ENCODE measurements around the gene S100A12. TPM values are rescaled to one million over a fixed set of nuclear protein-coding genes. Genes with fewer than 3 reads are reported as not detected.

The S100A12 gene
- total and polyA plus RNA-seq, 9 of the 15 experiments (the other 6 are each of a cell fraction or from before 2014, with no cell fraction given): not detected

- TF ChIP-seq CCNT2 (IDR thresholded peaks at IDR 0.05; ENCODE audit: borderline replicate concordance, extremely low read depth, insufficient read length, low read depth, low read length): no peak
These were observed 11.1 kb upstream of the S100A12 start (continued) for GRCh38 chr1:153386500-153386901.

DNA sequence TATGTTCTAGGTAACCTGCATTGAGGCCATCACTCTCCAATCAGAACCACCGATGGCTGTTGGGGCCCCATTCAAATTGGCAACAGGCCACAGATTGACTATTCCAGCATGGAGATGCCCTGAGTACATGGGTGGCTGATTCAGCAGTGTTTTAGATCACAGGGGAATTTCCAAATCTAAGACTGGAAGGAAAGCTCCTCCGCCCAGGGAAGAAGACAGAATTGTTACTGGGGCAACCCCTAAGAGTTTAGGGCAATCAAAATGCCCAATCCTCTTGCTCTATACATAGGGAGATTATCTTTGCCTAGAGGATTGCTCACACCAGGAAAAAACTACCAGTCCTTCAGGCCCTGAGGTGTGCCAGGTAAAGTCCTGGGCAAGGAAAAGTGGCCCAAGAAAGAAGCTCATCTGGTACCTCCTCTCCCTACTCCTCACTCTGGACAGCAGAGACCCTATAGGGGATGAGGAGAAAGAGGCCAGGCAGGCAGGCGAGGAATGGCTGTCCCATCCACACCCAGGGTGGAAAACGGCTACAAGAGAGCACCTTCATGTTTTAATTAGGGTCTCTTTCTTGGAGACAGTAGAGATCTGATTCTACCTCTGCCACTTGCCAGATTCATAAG lies 9.6 kb upstream of the S100A12 start:
- no peak for FAIRE-seq
- no peak for ATAC-seq
- CTCF ChIA-PET (ENCODE audit: low intra/inter-chr PET ratio): interaction anchor here (0.6 kb wide), 1 partner anchor 465 kb away, joined by 4 read pairs; no protein-coding TSS in a partner anchor

More for the DNA sequence above, 9.6 kb upstream of the S100A12 start:
- Histone ChIP-seq H2AFZ (ENCODE audit: low read depth, low read length) (no peak overlapping the region), H3K27ac (ENCODE audit: extremely low read depth, low read depth, low read length) (no peak overlapping the region), H3K4me3 (no peak overlapping the region), H3K9me3 (replicated peaks; ENCODE audit: control insufficient read depth, insufficient read depth, low read depth, low read length) (peaks cover 7% of the 10 kb centered on the region; the same call in 1 of the 2 replicates), H4K20me1 (replicated peaks; ENCODE audit: control insufficient read depth, insufficient read depth, low read length) (peaks cover 3% of the 10 kb centered on the region; the same call in 1 of the 2 replicates), H3K4me1 (replicated peaks in 1 of 2; ENCODE audit: control insufficient read depth in 2 of 2, insufficient read depth in 2 of 2, low read length in 2 of 2) (0 out of 5 replicates have a peak, but pooled peaks cover 0 to 4% of the 10 kb centered on the region in 2 experiments), H3K9ac (ENCODE audit: insufficient read depth in 1 of 2, low read depth in 2 of 2, low read length in 2 of 2) (no peak overlapping the region), H3K27me3 (ENCODE audit: control insufficient read depth in 2 of 2, insufficient read depth in 2 of 2, low read length in 2 of 2) (peaks cover 0 to 15% of the 10 kb centered on the region in 2 experiments; a peak in 4 of 5 replicates), H3K9me1 (ENCODE audit: control insufficient read depth, insufficient read depth, low read length) (no peaks in the 10 kb centered on the region), H3K36me3 (ENCODE audit: control insufficient read depth, insufficient read depth, low read length) (no peaks in the 10 kb centered on the region), H3K4me2 (ENCODE audit: insufficient read depth, low read length) (no peak overlapping the region), H3K79me2 (ENCODE audit: control insufficient read depth, insufficient read depth, low read length) (no peaks in the 10 kb centered on the region)
- BruUV-seq (replicated peaks): no TSS peak
- intact Hi-C loops (cut with micrococcal nuclease) (no loop called here), in situ Hi-C loops (cut with MboI) (no loop called here)
- 0% methylated on average over 4 of the region's 4 CpGs for WGBS (ENCODE audit: insufficient coverage, low coverage, missing lambda C conversion rate)
- no peak for DNase-seq (ENCODE audit: extremely low read depth in 1 of 4, low spot score in 3 of 4)
- POLR2A ChIA-PET: interaction anchor here (0.6 to 1.8 kb wide), 3 partner anchors 11 to 1223 kb away, joined by 3 to 5 read pairs (median 3); partner anchors contain the start of gene ADAR
- TF ChIP-seq, protein P1, sequence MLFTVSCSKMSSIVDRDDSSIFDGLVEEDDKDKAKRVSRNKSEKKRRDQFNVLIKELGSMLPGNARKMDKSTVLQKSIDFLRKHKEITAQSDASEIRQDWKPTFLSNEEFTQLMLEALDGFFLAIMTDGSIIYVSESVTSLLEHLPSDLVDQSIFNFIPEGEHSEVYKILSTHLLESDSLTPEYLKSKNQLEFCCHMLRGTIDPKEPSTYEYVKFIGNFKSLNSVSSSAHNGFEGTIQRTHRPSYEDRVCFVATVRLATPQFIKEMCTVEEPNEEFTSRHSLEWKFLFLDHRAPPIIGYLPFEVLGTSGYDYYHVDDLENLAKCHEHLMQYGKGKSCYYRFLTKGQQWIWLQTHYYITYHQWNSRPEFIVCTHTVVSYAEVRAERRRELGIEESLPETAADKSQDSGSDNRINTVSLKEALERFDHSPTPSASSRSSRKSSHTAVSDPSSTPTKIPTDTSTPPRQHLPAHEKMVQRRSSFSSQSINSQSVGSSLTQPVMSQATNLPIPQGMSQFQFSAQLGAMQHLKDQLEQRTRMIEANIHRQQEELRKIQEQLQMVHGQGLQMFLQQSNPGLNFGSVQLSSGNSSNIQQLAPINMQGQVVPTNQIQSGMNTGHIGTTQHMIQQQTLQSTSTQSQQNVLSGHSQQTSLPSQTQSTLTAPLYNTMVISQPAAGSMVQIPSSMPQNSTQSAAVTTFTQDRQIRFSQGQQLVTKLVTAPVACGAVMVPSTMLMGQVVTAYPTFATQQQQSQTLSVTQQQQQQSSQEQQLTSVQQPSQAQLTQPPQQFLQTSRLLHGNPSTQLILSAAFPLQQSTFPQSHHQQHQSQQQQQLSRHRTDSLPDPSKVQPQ (CRISPR knock-in tag; IDR thresholded peaks at IDR 0.05; ENCODE audit: borderline replicate concordance): no peak
- TF ChIP-seq ZNF77 (CRISPR knock-in tag; IDR thresholded peaks at IDR 0.05): no peak
- TF ChIP-seq POLR2AphosphoS2 (IDR thresholded peaks at IDR 0.05; ENCODE audit: low read length): no peak
- no peak for TF ChIP-seq ZNF274 (IDR thresholded peaks at IDR 0.05; ENCODE audit: borderline replicate concordance, low read depth, low read length)
- TF ChIP-seq ZNF695 (CRISPR knock-in tag; IDR thresholded peaks at IDR 0.05): no peak
- no peak for TF ChIP-seq NELFE (IDR thresholded peaks at IDR 0.05; ENCODE audit: insufficient read depth, insufficient read length)
- TF ChIP-seq TCF7L2 (IDR thresholded peaks at IDR 0.05; ENCODE audit: low read depth, low read length): no peak
- TF ChIP-seq L3MBTL2 (IDR thresholded peaks at IDR 0.05): no peak
- TF ChIP-seq ARHGAP35 (IDR thresholded peaks at IDR 0.05; ENCODE audit: partially characterized antibody): no peak
- TF ChIP-seq ZNF174 (CRISPR knock-in tag; IDR thresholded peaks at IDR 0.05): no peak
- no peak for TF ChIP-seq NR2F6 (CRISPR knock-in tag; IDR thresholded peaks at IDR 0.05)
- TF ChIP-seq, protein P2, sequence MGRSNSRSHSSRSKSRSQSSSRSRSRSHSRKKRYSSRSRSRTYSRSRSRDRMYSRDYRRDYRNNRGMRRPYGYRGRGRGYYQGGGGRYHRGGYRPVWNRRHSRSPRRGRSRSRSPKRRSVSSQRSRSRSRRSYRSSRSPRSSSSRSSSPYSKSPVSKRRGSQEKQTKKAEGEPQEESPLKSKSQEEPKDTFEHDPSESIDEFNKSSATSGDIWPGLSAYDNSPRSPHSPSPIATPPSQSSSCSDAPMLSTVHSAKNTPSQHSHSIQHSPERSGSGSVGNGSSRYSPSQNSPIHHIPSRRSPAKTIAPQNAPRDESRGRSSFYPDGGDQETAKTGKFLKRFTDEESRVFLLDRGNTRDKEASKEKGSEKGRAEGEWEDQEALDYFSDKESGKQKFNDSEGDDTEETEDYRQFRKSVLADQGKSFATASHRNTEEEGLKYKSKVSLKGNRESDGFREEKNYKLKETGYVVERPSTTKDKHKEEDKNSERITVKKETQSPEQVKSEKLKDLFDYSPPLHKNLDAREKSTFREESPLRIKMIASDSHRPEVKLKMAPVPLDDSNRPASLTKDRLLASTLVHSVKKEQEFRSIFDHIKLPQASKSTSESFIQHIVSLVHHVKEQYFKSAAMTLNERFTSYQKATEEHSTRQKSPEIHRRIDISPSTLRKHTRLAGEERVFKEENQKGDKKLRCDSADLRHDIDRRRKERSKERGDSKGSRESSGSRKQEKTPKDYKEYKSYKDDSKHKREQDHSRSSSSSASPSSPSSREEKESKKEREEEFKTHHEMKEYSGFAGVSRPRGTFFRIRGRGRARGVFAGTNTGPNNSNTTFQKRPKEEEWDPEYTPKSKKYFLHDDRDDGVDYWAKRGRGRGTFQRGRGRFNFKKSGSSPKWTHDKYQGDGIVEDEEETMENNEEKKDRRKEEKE (IDR thresholded peaks at IDR 0.05; ENCODE audit: borderline replicate concordance in 1 of 2, control insufficient read depth in 1 of 2, low read depth in 2 of 2, low read length in 1 of 2): no peak
- TF ChIP-seq PHB (CRISPR knock-in tag; IDR thresholded peaks at IDR 0.05): no peak
- no peak for TF ChIP-seq FOXJ2 (tag; IDR thresholded peaks at IDR 0.05)
- no peak for TF ChIP-seq LARP7 (IDR thresholded peaks at IDR 0.05)
- TF ChIP-seq ZNF124 (CRISPR knock-in tag; IDR thresholded peaks at IDR 0.05): no peak
